ENCODE results near the gene NEIL1. TPM values are rescaled to one million over a fixed set of nuclear protein-coding genes. Genes with fewer than 3 reads are reported as not detected.

Gene NEIL1
- total RNA-seq, 1 experiment from 2014 or later, result 24.8 TPM

DNA sequence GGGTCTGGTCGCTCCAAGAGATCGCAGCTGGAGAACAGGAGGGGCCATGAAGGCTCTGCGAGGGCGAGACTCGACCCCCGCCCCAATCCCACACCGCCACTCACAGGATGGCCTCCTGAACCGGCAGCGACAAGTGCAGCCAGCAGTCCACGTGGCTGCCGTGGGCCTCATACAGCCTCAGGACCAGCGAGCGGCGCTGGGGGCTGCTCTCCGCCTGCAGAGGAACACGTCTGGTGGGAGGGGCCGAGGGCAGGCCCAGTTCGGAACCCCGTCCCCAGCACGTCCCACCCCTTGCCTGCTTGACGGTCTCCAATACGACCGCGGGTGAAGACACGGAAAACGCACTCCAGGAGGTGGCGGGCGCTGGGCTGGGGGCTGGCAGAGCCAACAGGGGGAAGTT, 9.2 kb downstream of the NEIL1 start (continued):
- TF ChIP-seq, protein P1, sequence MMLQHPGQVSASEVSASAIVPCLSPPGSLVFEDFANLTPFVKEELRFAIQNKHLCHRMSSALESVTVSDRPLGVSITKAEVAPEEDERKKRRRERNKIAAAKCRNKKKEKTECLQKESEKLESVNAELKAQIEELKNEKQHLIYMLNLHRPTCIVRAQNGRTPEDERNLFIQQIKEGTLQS (CRISPR knock-in tag; conservative IDR thresholded peaks at IDR 0.05), result no peak
- TF ChIP-seq ETV6 (CRISPR knock-in tag; IDR thresholded peaks at IDR 0.05) (no peak), MXD4 (CRISPR knock-in tag; IDR thresholded peaks at IDR 0.05; ENCODE audit: borderline replicate concordance) (no peak), SMAD4 (CRISPR knock-in tag; IDR thresholded peaks at IDR 0.05) (no peak), ZNF671 (CRISPR knock-in tag; IDR thresholded peaks at IDR 0.05) (no peak), PRRX2 (CRISPR knock-in tag; IDR thresholded peaks at IDR 0.05) (no peak)
- TF ChIP-seq, protein P2, sequence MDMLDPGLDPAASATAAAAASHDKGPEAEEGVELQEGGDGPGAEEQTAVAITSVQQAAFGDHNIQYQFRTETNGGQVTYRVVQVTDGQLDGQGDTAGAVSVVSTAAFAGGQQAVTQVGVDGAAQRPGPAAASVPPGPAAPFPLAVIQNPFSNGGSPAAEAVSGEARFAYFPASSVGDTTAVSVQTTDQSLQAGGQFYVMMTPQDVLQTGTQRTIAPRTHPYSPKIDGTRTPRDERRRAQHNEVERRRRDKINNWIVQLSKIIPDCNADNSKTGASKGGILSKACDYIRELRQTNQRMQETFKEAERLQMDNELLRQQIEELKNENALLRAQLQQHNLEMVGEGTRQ (CRISPR knock-in tag; IDR thresholded peaks at IDR 0.05), result no peak
- TF ChIP-seq, protein P3, sequence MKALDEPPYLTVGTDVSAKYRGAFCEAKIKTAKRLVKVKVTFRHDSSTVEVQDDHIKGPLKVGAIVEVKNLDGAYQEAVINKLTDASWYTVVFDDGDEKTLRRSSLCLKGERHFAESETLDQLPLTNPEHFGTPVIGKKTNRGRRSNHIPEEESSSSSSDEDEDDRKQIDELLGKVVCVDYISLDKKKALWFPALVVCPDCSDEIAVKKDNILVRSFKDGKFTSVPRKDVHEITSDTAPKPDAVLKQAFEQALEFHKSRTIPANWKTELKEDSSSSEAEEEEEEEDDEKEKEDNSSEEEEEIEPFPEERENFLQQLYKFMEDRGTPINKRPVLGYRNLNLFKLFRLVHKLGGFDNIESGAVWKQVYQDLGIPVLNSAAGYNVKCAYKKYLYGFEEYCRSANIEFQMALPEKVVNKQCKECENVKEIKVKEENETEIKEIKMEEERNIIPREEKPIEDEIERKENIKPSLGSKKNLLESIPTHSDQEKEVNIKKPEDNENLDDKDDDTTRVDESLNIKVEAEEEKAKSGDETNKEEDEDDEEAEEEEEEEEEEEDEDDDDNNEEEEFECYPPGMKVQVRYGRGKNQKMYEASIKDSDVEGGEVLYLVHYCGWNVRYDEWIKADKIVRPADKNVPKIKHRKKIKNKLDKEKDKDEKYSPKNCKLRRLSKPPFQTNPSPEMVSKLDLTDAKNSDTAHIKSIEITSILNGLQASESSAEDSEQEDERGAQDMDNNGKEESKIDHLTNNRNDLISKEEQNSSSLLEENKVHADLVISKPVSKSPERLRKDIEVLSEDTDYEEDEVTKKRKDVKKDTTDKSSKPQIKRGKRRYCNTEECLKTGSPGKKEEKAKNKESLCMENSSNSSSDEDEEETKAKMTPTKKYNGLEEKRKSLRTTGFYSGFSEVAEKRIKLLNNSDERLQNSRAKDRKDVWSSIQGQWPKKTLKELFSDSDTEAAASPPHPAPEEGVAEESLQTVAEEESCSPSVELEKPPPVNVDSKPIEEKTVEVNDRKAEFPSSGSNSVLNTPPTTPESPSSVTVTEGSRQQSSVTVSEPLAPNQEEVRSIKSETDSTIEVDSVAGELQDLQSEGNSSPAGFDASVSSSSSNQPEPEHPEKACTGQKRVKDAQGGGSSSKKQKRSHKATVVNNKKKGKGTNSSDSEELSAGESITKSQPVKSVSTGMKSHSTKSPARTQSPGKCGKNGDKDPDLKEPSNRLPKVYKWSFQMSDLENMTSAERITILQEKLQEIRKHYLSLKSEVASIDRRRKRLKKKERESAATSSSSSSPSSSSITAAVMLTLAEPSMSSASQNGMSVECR (CRISPR knock-in tag; IDR thresholded peaks at IDR 0.05; ENCODE audit: borderline replicate concordance), result no peak
- TF ChIP-seq, protein P4, sequence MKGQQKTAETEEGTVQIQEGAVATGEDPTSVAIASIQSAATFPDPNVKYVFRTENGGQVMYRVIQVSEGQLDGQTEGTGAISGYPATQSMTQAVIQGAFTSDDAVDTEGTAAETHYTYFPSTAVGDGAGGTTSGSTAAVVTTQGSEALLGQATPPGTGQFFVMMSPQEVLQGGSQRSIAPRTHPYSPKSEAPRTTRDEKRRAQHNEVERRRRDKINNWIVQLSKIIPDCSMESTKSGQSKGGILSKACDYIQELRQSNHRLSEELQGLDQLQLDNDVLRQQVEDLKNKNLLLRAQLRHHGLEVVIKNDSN (CRISPR knock-in tag; IDR thresholded peaks at IDR 0.05), result no peak
- TF ChIP-seq, protein P5, sequence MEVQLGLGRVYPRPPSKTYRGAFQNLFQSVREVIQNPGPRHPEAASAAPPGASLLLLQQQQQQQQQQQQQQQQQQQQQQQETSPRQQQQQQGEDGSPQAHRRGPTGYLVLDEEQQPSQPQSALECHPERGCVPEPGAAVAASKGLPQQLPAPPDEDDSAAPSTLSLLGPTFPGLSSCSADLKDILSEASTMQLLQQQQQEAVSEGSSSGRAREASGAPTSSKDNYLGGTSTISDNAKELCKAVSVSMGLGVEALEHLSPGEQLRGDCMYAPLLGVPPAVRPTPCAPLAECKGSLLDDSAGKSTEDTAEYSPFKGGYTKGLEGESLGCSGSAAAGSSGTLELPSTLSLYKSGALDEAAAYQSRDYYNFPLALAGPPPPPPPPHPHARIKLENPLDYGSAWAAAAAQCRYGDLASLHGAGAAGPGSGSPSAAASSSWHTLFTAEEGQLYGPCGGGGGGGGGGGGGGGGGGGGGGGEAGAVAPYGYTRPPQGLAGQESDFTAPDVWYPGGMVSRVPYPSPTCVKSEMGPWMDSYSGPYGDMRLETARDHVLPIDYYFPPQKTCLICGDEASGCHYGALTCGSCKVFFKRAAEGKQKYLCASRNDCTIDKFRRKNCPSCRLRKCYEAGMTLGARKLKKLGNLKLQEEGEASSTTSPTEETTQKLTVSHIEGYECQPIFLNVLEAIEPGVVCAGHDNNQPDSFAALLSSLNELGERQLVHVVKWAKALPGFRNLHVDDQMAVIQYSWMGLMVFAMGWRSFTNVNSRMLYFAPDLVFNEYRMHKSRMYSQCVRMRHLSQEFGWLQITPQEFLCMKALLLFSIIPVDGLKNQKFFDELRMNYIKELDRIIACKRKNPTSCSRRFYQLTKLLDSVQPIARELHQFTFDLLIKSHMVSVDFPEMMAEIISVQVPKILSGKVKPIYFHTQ (CRISPR knock-in tag; IDR thresholded peaks at IDR 0.05), result no peak
- TF ChIP-seq, protein P6, sequence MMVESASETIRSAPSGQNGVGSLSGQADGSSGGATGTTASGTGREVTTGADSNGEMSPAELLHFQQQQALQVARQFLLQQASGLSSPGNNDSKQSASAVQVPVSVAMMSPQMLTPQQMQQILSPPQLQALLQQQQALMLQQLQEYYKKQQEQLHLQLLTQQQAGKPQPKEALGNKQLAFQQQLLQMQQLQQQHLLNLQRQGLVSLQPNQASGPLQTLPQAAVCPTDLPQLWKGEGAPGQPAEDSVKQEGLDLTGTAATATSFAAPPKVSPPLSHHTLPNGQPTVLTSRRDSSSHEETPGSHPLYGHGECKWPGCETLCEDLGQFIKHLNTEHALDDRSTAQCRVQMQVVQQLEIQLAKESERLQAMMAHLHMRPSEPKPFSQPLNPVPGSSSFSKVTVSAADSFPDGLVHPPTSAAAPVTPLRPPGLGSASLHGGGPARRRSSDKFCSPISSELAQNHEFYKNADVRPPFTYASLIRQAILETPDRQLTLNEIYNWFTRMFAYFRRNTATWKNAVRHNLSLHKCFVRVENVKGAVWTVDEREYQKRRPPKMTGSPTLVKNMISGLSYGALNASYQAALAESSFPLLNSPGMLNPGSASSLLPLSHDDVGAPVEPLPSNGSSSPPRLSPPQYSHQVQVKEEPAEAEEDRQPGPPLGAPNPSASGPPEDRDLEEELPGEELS (CRISPR knock-in tag; IDR thresholded peaks at IDR 0.05), result no peak

DNA sequence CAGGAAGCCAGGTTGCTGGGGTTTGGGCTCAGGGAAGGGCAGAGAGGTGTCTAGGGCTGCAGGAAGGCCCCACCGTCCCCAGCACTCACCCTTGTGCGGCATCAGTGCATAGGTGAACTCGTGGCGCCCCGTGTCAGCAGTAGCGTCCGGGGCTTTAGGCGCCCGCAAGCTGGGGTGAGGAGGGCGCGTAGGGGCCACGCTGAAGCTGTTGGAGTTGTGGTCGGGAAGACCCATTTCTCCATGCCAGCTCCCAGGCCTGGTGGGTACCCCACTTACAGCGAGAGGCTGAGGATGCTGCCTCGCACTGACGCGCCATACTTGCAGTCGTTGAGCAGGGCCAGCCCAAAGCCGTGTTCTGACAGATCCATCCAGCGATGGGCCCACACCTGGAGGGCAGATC, 9.7 kb downstream of the NEIL1 start:
- POLR2A ChIA-PET, result interaction anchor here (1.2 kb wide), 1 partner anchor 291 kb away, joined by 3 read pairs; the partner anchor contains the start of gene SNX33
- H3K27ac Mint-ChIP-seq, result no peak overlapping the region
- H3K4me1 Mint-ChIP-seq, result no peaks in the 10 kb centered on the region
- TF ChIP-seq ZNF416 (CRISPR knock-in tag; IDR thresholded peaks at IDR 0.05) (no peak), TEAD4 (CRISPR knock-in tag; IDR thresholded peaks at IDR 0.05) (no peak), ZNF396 (CRISPR knock-in tag; IDR thresholded peaks at IDR 0.05; ENCODE audit: borderline replicate concordance) (no peak)
- TF ChIP-seq, protein P7, sequence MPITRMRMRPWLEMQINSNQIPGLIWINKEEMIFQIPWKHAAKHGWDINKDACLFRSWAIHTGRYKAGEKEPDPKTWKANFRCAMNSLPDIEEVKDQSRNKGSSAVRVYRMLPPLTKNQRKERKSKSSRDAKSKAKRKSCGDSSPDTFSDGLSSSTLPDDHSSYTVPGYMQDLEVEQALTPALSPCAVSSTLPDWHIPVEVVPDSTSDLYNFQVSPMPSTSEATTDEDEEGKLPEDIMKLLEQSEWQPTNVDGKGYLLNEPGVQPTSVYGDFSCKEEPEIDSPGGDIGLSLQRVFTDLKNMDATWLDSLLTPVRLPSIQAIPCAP (CRISPR knock-in tag; IDR thresholded peaks at IDR 0.05), result no peak
- TF ChIP-seq, protein P5 (CRISPR knock-in tag; IDR thresholded peaks at IDR 0.05), result no peak
- TF ChIP-seq, protein P8, sequence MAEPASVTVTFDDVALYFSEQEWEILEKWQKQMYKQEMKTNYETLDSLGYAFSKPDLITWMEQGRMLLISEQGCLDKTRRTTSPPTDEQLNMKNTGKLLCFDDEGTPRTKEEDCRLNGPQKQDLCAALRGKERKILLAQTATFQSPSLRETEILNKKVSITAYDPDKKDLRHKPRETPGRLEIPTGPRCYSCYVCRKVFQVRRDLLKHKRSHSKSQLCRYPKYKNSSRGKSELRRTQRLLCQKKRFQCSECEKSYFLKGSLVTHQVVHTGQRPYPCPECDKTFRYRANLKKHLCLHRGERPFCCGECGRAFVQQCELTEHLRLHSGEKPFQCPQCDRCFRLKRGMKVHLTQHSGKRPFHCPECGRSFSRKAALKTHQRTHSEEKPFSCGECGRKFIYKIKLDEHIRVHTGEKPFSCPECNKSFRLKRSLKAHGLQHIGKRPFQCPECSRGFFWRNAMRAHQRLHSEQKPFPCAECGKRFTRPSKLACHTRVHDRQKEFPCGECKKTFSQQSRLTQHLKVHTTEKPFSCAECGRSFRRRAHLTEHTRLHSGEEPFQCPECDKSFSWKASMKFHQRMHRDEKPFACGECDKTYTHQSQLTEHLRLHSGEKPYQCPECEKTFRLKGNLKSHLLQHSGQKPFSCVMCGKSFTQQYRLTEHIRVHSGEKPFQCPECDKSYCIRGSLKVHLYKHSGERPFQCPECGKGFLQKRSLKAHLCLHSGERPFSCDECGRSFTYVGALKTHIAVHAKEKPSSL (CRISPR knock-in tag; conservative IDR thresholded peaks at IDR 0.05), result no peak

More for the DNA sequence above, 9.7 kb downstream of the NEIL1 start:
- Mint-ChIP-seq H3K27me3 (ENCODE audit: low read depth) (no peaks in the 10 kb centered on the region), H3K9me3 (no peaks in the 10 kb centered on the region), H3K4me3 (no peak overlapping the region), H3K36me3 (peaks cover 10% of the 10 kb centered on the region)
- DNase-seq (ENCODE audit: low spot score), result no peak
- no peak for ATAC-seq
- CTCF ChIA-PET, result interaction anchor here (0.6 to 1.3 kb wide), 2 partner anchors 11 to 313 kb away, joined by 3 to 4 read pairs; no protein-coding TSS in a partner anchor
